ENCODE results near the gene RNLS. TPM values are rescaled to one million over a fixed set of nuclear protein-coding genes. Genes with fewer than 3 reads are reported as not detected.
"Not testable (repeated sequence)": the region's sequence is repeated elsewhere in the genome, so short reads cannot be mapped to it uniquely, and the experiment has no call there.

Gene RNLS
- total RNA-seq, 1 experiment from 2014 or later, result not detected

DNA sequence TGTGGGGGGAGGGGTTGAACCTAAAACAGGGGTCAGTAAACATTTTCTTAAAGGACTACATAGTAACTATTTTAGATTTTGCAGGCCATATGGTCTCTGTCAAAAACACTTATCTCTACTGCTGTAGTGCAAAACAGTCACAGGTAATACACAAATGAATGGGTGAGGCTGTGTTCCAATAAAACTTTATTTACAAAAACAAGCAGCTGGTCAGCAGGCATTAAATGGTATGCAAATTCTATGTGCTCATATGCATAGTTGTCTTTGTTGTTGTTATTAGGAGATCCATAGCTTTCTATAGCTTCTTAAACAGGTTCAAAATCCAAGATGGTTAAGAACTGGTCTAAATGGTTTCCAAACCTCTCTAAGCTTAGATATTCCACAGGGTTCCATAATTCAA is 302.6 kb downstream of the RNLS start:
- intact Hi-C loops (cut with micrococcal nuclease), result loop anchor here (5.0 kb wide), 1 partner anchor 418 kb away; the partner anchor contains the start of genes KLLN and PTEN
- no TSS peak for BruUV-seq (replicated peaks)
- Mint-ChIP-seq H3K9me3 (ENCODE audit: unreplicated experiment) (no peaks in the 10 kb centered on the region), H3K36me3 (ENCODE audit: insufficient read depth, unreplicated experiment) (no peaks in the 10 kb centered on the region), H3K27me3 (ENCODE audit: insufficient read depth, unreplicated experiment) (no peaks in the 10 kb centered on the region), H3K4me3 (ENCODE audit: unreplicated experiment) (no peak overlapping the region), H3K4me1 (ENCODE audit: insufficient read depth, unreplicated experiment) (peaks cover 11% of the 10 kb centered on the region), H3K27ac (ENCODE audit: low read depth, unreplicated experiment) (no peak overlapping the region)
- ChIA-PET POLR2A (interaction anchor here (0.8 to 2.2 kb wide), 4 partner anchors 27 to 125 kb away, joined by 3 to 8 read pairs (median 4); no protein-coding TSS in a partner anchor), CTCF (no interaction called here)
- TF ChIP-seq CTCF (IDR thresholded peaks at IDR 0.05; ENCODE audit: unreplicated experiment), result no peak
- no peak for DNase-seq (ENCODE audit: unreplicated experiment)

- no peak overlapping the region for H3K27ac Mint-ChIP-seq (ENCODE audit: low read depth, unreplicated experiment)
- H3K36me3 Mint-ChIP-seq (ENCODE audit: insufficient read depth, unreplicated experiment), result no peaks in the 10 kb centered on the region
- no peak for DNase-seq (ENCODE audit: unreplicated experiment)
- H3K27me3 Mint-ChIP-seq (ENCODE audit: insufficient read depth, unreplicated experiment), result no peaks in the 10 kb centered on the region
- ChIA-PET POLR2A (interaction anchor here (1.0 kb wide), 1 partner anchor 12 kb away, joined by 3 read pairs; no protein-coding TSS in a partner anchor), CTCF (no interaction called here)
- intact Hi-C loops (cut with micrococcal nuclease), result no loop called here
- no peak for TF ChIP-seq CTCF (IDR thresholded peaks at IDR 0.05; ENCODE audit: unreplicated experiment)
- no peaks in the 10 kb centered on the region for H3K9me3 Mint-ChIP-seq (ENCODE audit: unreplicated experiment)
- no TSS peak for BruUV-seq (replicated peaks)
- H3K4me3 Mint-ChIP-seq (ENCODE audit: unreplicated experiment), result no peak overlapping the region
- peaks cover 11% of the 10 kb centered on the region for H3K4me1 Mint-ChIP-seq (ENCODE audit: insufficient read depth, unreplicated experiment)
Measured at GRCh38 chr10:88278912-88279311, 304.2 kb downstream of the RNLS start.

DNA sequence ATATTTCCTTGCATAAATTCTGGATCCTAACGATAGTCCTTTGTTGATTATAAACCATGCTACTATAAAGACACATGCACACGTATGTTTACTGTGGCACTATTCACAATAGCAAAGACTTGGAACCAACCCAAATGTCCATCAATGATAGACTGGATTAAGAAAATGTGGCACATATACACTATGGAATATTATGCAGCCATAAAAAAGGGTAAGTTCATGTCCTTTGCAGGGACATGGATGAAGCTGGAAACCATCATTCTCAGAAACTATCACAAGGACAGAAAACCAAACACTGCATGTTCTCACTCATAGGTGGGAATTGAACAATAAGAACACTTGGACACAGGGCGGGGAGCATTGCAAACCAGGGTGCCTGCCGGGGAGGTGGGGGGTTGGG is 306.2 kb downstream of the RNLS start:
- H3K36me3 Mint-ChIP-seq (ENCODE audit: insufficient read depth, unreplicated experiment); BruUV-seq (replicated peaks); intact Hi-C loops (cut with micrococcal nuclease); H3K4me3 Mint-ChIP-seq (ENCODE audit: unreplicated experiment); H3K27ac Mint-ChIP-seq (ENCODE audit: low read depth, unreplicated experiment); H3K27me3 Mint-ChIP-seq (ENCODE audit: insufficient read depth, unreplicated experiment); CTCF ChIA-PET; DNase-seq (ENCODE audit: unreplicated experiment); H3K9me3 Mint-ChIP-seq (ENCODE audit: unreplicated experiment): not testable (repeated sequence)
- POLR2A ChIA-PET, result interaction anchor here (0.6 kb wide), 1 partner anchor 28 kb away, joined by 3 read pairs; no protein-coding TSS in a partner anchor
- H3K4me1 Mint-ChIP-seq (ENCODE audit: insufficient read depth, unreplicated experiment), result peaks cover 10% of the 10 kb centered on the region

- Mint-ChIP-seq H3K27ac (ENCODE audit: low read depth, unreplicated experiment) (no peak overlapping the region), H3K27me3 (ENCODE audit: insufficient read depth, unreplicated experiment) (no peaks in the 10 kb centered on the region), H3K36me3 (ENCODE audit: insufficient read depth, unreplicated experiment) (no peaks in the 10 kb centered on the region), H3K4me1 (ENCODE audit: insufficient read depth, unreplicated experiment) (peaks cover 11% of the 10 kb centered on the region), H3K4me3 (ENCODE audit: unreplicated experiment) (no peak overlapping the region), H3K9me3 (ENCODE audit: unreplicated experiment) (no peaks in the 10 kb centered on the region)
- intact Hi-C loops (cut with micrococcal nuclease), result no loop called here
- CTCF ChIA-PET, result no interaction called here
- BruUV-seq (replicated peaks), result no TSS peak
- POLR2A ChIA-PET, result interaction anchor here (0.7 kb wide), 1 partner anchor 490 kb away, joined by 3 read pairs; no protein-coding TSS in a partner anchor
- no peak for DNase-seq (ENCODE audit: unreplicated experiment)
- TF ChIP-seq CTCF (IDR thresholded peaks at IDR 0.05; ENCODE audit: unreplicated experiment), result no peak
Measured at GRCh38 chr10:88274286-88274685, 308.8 kb downstream of the RNLS start.

- Mint-ChIP-seq H3K4me3 (ENCODE audit: unreplicated experiment) (no peak overlapping the region), H3K9me3 (ENCODE audit: unreplicated experiment) (no peaks in the 10 kb centered on the region), H3K27me3 (ENCODE audit: insufficient read depth, unreplicated experiment) (no peaks in the 10 kb centered on the region), H3K36me3 (ENCODE audit: insufficient read depth, unreplicated experiment) (no peaks in the 10 kb centered on the region), H3K4me1 (ENCODE audit: insufficient read depth, unreplicated experiment) (peaks cover 11% of the 10 kb centered on the region), H3K27ac (ENCODE audit: low read depth, unreplicated experiment) (no peak overlapping the region)
- TF ChIP-seq CTCF (IDR thresholded peaks at IDR 0.05; ENCODE audit: unreplicated experiment), result no peak
- intact Hi-C loops (cut with micrococcal nuclease), result no loop called here
- BruUV-seq (replicated peaks), result no TSS peak
- no peak for DNase-seq (ENCODE audit: unreplicated experiment)
- POLR2A ChIA-PET, result no interaction called here
- CTCF ChIA-PET, result no interaction called here
Measured at GRCh38 chr10:88273567-88273966, 309.6 kb downstream of the RNLS start.
